Stimulated activated CD4-positive, alpha-beta T cell treated with anti-CD3 and anti-CD28 coated beads, TNF-alpha, amount 100 ng/mL, for 4 hours (primary cell): ENCODE data around the gene MOV10L1.
A peak's percentile ranks its signal among the peaks of the same experiment; 100 is the strongest.
"Not testable (repeated sequence)": the region's sequence is repeated elsewhere in the genome, so short reads cannot be mapped to it uniquely, and the experiment has no call there.

Experiments
- DNase-seq, 3 experiments: peaks; one replicate each; pipeline ENCODE4 v3.0.0-alpha.2; 2020; ENCODE audit warnings: low read depth in 3 of 3

MOV10L1 gene

DNA sequence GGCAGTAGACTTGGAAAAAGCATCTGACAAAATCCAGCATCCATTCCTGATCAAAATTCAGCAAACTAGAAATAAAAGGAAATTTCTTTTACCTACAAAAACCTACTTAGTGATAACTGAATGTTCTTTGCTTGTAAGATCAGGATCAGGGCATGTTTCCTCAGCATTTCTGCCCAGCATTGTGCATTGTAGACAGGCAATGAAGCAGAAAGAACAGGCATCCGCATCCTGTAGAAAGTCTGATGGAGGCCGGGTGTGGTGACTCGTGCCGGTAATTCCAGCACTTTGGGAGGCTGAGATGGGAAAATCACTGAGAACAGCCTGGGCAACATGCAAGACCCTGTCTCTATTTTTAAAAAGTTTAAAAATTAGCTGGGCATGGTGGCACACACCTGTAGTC lies 48.2 kb downstream of the MOV10L1 start:
- no peak for DNase-seq

DNA sequence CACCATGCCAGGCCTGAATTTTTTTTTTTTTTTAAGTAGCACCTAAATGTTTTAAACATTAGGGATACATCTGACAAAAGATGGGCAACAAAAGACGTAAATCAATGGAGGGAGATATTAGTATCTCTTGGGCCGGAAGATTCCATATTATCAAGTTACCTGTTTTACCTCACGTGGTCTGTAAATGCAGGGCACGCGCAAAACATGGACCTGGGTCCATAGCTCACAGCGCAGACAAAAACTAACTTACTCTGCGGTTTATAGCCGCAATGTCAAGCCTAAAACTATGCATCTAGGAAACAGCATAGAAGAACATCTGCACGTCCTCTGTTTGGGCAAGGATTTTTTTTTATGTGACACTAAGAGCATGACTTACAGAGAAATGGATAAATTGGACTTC lies 49.2 kb downstream of the MOV10L1 start:
- DNase-seq, result no peak

DNA sequence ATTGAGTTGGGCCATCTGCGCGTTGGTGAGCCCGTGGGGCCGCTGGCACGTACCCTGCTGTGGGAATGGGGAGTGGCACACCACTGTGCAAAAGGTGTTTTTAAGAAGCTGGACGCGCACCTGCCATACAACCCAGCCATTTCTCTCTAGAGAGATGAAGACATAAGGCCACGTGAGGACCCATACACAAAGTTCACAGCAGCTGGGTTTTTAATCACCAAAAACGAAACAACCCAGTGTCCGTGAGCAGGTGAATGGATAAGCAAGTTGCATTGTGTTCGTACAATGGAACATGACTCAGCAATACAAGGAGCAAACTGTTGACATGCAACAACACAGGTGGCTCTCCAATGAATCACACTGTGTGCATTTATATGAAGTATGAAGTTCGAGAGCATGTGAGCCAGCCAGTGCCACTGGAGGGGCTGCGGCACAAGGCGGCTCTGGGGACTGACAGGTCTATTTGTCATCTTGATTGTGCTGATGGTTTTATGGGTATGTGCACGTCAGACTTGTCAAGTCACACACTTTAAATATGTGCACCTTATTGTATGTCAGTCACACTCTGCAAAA lies 50.1 kb downstream of the MOV10L1 start:
- DNase-seq, result no peak

DNA sequence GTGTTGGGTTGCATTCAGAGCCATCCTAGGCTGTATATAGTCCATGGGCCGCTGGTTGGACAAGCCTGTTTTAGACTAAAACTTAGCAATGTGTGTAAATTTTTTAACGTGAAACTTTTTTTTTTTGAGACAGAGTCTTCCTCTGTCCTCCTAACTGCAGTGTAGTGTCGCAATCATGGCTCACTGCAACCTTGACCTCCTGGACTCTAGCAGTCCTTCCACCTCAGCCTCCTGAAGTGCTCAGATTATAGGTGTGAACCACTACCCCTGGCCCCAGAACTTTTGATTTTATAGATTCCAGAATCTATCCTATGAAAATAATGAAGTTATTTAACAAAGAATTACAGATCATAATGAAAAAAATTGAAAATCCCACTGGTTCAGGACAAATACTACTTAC lies 50.8 kb downstream of the MOV10L1 start:
- no peak for DNase-seq

GRCh38 chr22:50141462-50141861 lies 51.7 kb downstream of the MOV10L1 start:
- DNase-seq, result no peak

- DNase-seq, result no peak
These were observed 52.1 kb downstream of the MOV10L1 start for GRCh38 chr22:50141891-50142363.

DNA sequence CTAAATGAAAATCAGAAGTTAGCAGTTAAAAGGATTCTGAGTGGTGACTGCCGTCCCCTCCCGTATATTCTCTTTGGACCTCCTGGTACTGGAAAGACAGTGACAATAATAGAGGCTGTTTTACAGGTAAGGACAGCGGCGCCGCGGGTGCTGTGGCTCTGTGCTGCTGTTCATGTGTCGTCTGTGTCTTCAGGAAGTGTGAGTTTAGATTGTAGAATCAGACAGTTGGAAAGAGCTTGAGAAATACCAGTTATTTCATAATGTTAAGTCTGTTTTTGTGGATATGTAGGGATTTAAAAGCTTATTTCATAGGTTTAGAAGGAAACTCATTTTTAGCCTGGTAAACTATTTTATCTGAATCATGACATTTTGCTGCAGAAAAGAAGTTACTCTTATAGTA lies 53.3 kb downstream of the MOV10L1 start:
- no peak for DNase-seq

GRCh38 chr22:50144005-50144614 lies 54.3 kb downstream of the MOV10L1 start:
- no peak for DNase-seq

DNA sequence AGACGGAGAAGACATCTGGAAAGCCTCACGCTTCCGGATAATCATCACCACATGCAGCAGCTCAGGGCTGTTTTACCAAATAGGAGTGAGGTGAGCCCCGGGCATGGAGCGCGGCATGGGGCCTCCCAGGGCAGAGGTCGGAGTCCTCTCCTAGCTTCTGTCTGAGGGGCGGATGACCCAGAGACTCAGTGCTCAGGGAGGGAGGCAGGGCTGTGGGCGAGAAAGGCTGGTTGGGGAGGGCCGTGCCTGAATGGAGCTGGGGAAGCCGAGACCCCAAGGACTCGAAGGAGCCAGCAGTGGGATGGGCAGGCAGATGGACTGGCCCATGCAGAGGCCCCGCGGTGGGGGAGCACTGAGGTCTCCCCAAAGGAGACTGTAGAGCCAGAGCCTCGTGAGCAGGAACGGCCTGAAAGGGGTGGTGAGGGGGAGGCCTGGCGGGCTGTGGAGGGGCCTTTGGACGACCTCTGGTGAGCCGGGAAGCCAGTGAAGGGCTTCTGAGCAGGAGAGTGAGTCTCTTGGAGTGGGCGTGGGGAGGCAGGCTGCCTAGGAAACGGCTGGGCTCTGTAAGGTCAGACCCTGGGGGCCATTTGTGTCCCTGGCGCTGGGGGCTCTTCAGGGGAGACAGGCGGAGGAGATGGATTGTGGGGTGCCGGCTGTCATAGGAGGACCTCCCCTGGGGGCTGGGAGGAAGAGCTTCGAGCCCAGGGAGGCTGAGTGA lies 56.1 kb downstream of the MOV10L1 start:
- DNase-seq, result no peak

DNA sequence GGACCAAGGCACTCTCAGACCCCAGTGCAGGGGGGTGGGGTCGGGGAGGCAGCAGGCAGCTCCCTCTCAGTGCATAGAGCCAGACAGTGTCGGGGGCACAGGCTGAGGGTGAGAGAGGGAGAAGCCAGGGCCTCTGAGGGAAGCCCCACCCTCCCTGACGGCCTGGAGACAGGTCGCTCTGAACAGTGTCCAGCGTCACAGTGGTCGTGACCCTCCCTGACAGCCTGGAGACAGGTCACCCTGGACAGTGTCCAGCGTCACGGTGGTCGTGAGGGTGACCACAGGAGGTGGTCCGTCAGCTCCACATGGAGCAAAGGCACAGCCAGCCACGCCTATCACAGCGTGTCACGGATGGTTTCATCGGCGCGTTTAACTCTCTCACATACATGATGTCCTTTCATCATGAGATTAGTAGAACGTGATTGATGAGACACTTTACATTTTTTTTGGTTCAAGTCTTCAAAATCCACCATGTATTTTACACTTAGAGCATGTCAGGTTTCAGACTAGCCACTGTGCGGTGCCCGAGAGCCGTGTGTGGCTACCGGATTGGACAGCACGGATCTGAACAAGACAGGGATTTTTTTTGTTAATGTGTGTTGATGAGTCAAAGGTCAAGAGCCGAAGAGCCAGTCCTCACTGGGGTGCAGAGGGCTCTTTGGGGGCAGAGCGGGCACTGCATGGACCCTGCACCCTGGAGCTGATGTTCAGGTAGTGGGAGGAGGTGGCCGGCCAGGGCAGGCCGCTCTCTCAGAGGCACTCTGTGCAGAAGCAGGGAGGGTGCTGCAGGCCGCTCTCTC lies 56.8 kb downstream of the MOV10L1 start:
- no peak for DNase-seq

DNA sequence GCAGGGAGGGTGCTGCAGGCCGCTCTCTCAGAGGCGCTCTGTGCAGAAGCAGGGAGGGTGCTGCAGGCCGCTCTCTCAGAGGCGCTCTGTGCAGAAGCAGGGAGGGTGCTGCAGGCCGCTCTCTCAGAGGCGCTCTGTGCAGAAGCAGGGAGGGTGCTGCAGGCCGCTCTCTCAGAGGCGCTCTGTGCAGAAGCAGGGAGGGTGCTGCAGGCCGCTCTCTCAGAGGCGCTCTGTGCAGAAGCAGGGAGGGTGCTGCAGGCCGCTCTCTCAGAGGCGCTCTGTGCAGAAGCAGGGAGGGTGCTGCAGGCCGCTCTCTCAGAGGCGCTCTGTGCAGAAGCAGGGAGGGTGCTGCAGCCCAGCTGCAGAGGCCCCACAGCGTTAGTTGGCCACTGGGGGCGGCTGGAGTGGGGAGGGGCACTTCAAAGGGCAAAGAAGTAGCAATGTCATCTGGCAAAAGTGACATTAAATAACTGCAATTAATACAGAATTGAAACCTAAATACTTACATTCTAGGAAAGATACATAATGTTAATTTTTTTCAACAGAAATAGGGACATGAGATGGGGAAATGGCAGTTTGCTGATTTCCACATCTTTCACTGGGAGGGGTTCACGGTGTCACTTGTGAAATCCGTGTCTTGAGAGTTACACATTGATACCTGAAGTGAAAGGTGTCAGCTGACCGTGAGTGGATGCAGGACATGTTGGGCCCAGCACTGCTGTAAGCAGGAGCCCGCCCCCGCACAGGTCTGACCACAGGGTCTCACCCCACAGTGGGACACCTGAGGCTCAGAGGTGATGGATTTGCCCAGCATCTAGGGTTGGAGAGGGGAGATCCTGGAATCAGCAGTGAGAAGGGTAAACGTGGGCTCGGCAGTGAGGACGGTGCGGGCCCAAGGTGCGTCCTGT lies 57.7 kb downstream of the MOV10L1 start:
- not testable (repeated sequence) for DNase-seq

- DNase-seq, result no peak
These were observed 58.3 kb downstream of the MOV10L1 start for GRCh38 chr22:50148166-50148500.

DNA sequence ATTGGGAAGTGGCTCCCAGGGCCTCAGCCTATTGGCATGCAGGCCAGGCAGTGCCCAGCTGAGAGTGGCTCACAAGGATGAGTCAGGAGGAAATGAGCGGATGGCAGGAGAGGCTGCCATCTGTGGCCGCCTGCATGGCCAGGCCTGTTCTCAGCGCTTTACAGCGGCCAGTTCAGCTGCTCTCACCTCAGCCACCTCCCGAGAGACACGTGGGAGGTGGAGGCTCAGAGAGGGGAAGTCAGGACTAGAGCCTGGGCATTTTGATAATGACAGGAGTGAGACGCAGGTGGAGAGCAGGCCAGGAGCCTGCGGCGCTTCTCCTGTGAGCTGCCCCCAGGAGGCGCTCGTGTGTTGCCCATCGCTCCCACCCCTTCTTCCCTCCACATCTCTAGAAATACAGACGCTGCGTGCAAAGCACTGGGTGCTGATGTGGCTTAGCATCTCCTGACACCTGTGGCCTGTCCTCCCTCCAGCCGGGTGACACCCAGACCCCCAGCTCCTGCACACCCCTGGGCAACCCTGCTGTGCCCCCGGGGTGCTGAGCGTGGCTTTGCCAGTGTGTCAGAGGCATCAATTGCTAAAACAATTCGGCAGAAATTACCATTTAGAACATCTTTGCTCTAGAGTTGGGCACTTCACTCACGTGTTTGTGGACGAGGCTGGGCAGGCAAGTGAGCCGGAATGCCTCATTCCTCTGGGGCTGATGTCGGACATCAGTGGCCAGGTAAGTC lies 59.4 kb downstream of the MOV10L1 start:
- peak; percentile 54 to 65 (median 60) for DNase-seq

DNA sequence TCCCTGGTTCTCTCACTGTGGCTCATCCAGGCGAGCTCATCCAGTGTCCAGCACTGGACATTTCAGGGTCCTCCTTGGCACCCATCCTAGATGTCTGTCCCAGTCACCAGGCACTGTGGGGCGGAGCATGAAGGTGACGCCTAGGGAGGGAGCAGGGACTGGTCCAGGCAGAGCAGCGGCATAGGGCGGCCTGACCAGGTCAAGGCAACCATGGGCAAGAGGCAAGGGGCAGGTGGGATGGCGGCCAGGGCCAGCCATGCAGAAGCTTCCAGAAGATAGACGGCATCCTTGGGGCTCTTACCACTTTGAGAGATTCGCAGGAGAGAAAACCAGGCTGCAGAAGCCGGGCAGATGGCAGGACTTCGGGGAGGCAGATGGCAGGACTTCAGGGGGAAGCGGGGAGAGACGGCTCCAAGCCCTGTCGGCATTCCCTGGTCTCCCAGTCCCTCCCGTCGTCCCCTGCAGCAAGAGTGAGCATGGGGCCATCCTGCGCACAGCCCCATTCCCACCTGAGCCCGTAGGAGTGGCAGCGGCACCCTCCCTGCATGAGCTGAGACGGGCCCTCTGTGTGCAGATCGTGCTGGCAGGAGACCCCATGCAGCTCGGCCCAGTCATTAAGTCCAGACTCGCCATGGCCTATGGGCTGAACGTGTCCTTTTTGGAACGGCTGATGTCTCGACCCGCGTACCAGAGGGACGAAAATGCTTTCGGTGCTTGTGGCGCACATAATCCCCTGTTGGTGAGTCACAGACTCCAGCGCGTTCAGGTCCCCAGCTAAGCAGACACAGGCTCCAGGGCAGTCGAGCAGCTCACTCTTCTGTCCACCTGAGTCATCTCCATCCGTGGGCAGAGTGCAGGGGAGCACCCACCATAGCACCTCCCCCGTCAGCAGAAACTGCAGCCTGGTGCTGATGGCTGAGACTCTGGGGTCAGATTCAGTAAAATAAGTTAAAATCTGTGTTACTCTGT lies 60.6 kb downstream of the MOV10L1 start:
- no peak for DNase-seq

DNA sequence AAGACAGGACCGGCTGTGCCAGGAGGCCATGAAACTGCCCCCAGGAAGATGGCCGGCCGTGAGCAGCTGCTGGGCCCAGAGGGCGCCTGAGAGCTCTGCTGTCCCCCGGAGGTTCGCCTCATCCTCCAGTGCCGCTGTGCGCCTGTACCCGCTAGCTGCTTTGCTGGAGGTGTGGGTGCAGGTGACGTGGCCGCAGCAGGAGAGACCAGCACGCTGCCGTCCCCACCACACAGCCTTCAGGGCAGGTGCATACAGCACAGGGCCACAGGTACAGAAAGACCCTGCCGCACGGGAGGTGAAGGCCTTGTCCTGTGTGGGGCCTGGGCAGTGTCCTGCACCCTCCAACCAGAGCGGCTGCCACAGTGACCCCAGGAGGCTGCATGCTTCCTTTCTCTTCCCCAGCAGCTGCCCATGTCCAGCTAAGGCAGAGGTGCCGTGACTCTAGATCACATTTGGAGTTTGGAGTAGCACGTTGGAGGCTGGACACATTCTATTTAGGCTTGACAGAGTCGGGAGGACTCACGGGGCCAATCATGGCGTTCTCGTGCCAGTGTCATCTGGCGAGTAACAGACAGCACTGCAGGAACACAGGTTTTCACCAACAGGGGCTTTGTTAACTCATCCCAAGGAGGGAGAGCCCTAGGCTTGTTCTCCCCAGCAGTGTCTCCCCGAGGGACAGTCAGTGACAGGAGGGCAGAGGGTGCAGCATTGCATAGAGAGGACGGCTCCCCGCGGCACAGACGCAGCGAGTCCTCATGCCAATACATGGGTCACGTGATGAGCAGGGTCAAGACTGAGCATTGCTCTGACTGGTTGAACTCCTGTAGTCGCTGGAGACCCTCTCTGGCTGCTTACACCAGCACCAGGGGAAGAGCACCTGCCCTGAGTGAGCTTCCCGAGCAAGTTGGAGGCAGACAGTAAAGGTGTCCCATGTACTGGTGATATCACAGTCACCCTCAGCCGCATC lies 62.0 kb downstream of the MOV10L1 start:
- DNase-seq, result no peak

DNA sequence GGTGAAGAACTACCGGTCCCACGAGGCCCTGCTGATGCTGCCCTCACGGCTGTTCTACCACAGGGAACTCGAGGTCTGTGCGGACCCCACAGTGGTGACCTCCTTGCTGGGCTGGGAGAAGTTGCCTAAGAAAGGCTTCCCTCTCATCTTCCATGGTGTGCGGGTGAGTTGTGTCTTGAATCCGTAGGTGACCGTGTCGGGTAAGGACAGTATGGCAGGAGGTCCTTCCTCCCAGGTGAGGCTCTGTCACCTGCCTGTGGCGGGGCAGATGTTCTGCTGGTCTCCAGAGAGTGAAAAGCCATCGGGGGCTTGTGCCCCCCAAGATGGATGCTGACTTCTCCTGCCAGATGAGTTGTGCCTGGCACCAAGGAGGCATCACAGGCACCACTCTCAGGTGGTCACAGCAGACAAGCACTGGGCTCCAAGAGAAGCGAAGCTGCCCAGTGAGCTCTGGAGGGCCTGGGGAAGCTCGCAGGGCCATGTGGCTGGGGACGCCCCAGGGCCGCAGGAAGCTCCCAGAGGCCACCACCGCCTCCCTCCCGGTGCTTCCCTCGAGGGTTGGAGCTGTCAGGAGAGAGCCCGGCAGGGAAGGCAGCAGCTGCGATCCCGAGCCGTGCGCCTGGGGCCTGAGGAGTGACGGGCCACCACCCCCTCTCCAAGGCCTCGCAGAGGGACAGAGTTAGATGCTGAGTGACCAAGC lies 63.4 kb downstream of the MOV10L1 start:
- DNase-seq, result no peak

GRCh38 chr22:50153756-50154140 lies 63.9 kb downstream of the MOV10L1 start:
- no peak for DNase-seq
